Right atrium auricular region (tissue), 2 donors: ENCODE results near the gene INTS6. TPM values are rescaled to one million over a fixed set of nuclear protein-coding genes. Genes with fewer than 3 reads are reported as not detected.
"Not testable (repeated sequence)": the region's sequence is repeated elsewhere in the genome, so short reads cannot be mapped to it uniquely, and the experiment has no call there.

Source experiments
- DNase-seq: peaks from one replicate; pipeline ENCODE4 v3.0.0-alpha.2; 2019; ENCODE audit warnings: low spot score
- H3K27ac ChIP-seq, 2 donors: fragments of 200-600 bp; sonication (generic); 1 replicate in 1 of 2; 2 replicates in 1 of 2; pipeline ENCODE4 v1.5.1; 2016 to 2019
- H3K27me3 ChIP-seq, 2 donors: fragments of 200-600 bp; sonication (generic); one replicate each; pipeline versions ENCODE4 v1.5.1 to v1.6.0; 2017 to 2019
- H3K36me3 ChIP-seq: fragments of 200-600 bp; sonication (generic); one replicate; pipeline ENCODE4 v1.5.1; 2016
- H3K4me1 ChIP-seq, 2 donors: fragments of 200-600 bp; sonication (generic); one replicate each; pipeline versions ENCODE4 v1.5.1 to v1.6.0; 2017 to 2019
- H3K4me3 ChIP-seq, 2 donors: fragments of 200-600 bp; sonication (generic); 1 replicate in 1 of 2; 2 replicates in 1 of 2; pipeline ENCODE4 v1.5.1; 2017 to 2019; ENCODE audit warnings: mild to moderate bottlenecking in 1 of 2, moderate library complexity in 1 of 2
- H3K9me3 ChIP-seq, 2 donors: fragments of 200-600 bp; sonication (generic); one replicate each; pipeline ENCODE4 v1.5.1; 2019
- total RNA-seq, 2 donors: library from RNA; depleted of rRNA; stranded (reverse); fragments of >200 nt; gene quantifications; one replicate each; pipeline ENCODE4 v1.1.0, GENCODE V29; 2016
- TF ChIP-seq, protein P1 (sequence below), 2 donors: fragments of 200-600 bp; sonication (generic); IDR thresholded peaks; one replicate each; pipeline ENCODE4 v1.5.1; 2019; ENCODE audit warnings: antibody characterized with exemption in 2 of 2

The INTS6 gene
- total RNA-seq, 2 donors from 2014 or later: 18.7 to 27.6 TPM

- Histone ChIP-seq H3K9me3 (no peaks in the 10 kb centered on the region), H3K27ac (no peak overlapping the region), H3K27me3 (no peaks in the 10 kb centered on the region), H3K36me3 (no peaks in the 10 kb centered on the region), H3K4me1 (peaks cover 0 to 10% of the 10 kb centered on the region in 2 donors), H3K4me3 (no peak overlapping the region)
- no peak for DNase-seq
- TF ChIP-seq, protein P1, sequence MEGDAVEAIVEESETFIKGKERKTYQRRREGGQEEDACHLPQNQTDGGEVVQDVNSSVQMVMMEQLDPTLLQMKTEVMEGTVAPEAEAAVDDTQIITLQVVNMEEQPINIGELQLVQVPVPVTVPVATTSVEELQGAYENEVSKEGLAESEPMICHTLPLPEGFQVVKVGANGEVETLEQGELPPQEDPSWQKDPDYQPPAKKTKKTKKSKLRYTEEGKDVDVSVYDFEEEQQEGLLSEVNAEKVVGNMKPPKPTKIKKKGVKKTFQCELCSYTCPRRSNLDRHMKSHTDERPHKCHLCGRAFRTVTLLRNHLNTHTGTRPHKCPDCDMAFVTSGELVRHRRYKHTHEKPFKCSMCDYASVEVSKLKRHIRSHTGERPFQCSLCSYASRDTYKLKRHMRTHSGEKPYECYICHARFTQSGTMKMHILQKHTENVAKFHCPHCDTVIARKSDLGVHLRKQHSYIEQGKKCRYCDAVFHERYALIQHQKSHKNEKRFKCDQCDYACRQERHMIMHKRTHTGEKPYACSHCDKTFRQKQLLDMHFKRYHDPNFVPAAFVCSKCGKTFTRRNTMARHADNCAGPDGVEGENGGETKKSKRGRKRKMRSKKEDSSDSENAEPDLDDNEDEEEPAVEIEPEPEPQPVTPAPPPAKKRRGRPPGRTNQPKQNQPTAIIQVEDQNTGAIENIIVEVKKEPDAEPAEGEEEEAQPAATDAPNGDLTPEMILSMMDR (IDR thresholded peaks at IDR 0.05): no peak
These were observed 35.1 kb downstream of the INTS6 start for GRCh38 chr13:51417716-51418115.

GRCh38 chr13:51416107-51416506, 36.7 kb downstream of the INTS6 start:
- Histone ChIP-seq H3K4me1 (peaks cover 0 to 10% of the 10 kb centered on the region in 2 donors), H3K4me3 (no peak overlapping the region), H3K9me3 (no peaks in the 10 kb centered on the region), H3K27me3 (no peaks in the 10 kb centered on the region), H3K27ac (no peak overlapping the region), H3K36me3 (no peaks in the 10 kb centered on the region)
- DNase-seq: no peak
- TF ChIP-seq, protein P1 (IDR thresholded peaks at IDR 0.05): no peak

DNA sequence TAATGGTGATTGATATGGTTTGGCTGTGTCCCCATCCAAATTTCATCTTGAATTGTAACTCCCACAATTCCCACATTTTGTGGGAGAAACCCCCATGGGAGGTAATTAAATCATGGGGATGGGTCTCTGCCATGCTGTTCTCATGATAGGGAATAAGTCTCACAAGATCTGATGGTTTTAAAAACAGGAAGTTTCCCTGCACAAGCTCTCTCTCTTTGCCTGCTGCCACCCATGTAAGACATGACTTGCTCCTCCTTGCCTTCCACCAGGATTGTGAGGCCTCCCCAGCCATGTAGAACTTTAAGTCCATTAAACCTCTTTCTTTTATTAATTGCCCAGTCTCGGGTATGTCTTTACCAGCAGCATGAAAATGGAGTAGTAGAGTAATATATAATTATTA, 37.5 kb downstream of the INTS6 start:
- not testable (repeated sequence) for H3K27ac ChIP-seq, H3K27me3 ChIP-seq, H3K4me3 ChIP-seq, H3K36me3 ChIP-seq, DNase-seq, H3K9me3 ChIP-seq
- peaks cover 0 to 10% of the 10 kb centered on the region in 2 donors for H3K4me1 ChIP-seq

DNA sequence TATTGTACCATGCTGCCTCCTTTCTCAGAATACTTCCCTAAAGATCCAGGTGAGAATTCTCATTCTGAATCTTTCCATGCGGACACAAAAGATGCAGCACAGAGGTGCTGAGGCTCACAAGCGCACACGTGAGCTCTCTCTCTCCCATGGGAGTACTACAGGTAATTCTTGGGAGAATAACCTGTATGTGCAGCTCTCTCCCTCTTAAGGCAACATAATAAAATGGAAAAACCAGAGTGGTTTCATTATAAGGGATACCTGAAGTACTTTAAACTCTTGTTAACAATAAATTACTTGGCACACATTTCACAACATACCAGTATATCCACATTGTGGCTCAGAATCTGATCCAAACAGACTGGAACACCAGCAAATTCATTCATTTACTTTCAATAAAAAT, 40.4 kb downstream of the INTS6 start:
- Histone ChIP-seq H3K27me3 (no peaks in the 10 kb centered on the region), H3K36me3 (no peaks in the 10 kb centered on the region), H3K27ac (no peak overlapping the region)

GRCh38 chr13:51405176-51405575, 47.7 kb downstream of the INTS6 start:
- TF ChIP-seq, protein P1 (IDR thresholded peaks at IDR 0.05): no peak
- Histone ChIP-seq H3K27me3 (no peaks in the 10 kb centered on the region), H3K36me3 (no peaks in the 10 kb centered on the region), H3K4me3 (no peak overlapping the region), H3K27ac (no peak overlapping the region), H3K9me3 (no peaks in the 10 kb centered on the region), H3K4me1 (no peaks in the 10 kb centered on the region)
- DNase-seq: no peak

More for the DNA sequence above, 40.4 kb downstream of the INTS6 start:
- Histone ChIP-seq H3K4me3 (no peak overlapping the region), H3K4me1 (no peaks in the 10 kb centered on the region), H3K9me3 (no peaks in the 10 kb centered on the region)
- TF ChIP-seq, protein P1 (IDR thresholded peaks at IDR 0.05): no peak
- DNase-seq: no peak

DNA sequence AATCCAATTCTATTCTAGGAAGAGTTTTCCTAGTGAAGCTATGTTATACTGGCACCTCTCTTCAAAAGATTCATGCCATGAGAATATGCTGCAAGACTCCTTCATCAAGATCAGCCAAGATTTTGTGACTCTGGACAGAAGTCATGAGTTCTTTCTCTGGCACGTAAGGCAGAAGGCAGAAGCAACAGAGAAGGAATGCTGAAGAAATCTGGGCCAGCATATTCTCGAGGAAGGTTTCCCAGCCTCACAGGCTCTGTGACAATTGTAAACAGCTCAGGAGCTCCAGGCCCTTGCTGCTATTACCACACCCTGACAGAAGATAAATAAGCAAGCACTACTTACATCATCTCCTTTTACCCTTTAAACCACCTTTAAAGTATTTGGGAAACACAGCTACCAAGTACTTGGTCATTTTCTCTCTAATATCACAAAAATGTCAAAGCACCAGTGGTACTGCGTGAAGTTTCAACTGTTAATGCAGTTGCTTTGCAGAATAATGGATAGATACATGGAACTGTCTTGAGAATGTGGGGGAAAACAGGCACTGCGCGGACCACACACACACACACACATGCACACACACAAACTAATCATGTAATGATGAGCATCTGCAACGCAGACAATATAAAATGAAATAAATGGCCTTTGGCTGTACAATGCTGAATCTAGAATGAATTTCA, 55.4 kb downstream of the INTS6 start:
- peak overlapping the region; percentile 2 to 20 for H3K27ac ChIP-seq
- peak; percentile 62 for DNase-seq
- H3K4me1 ChIP-seq: peaks cover 0 to 12% of the 10 kb centered on the region in 2 donors
- no peaks in the 10 kb centered on the region for H3K36me3 ChIP-seq
- no peaks in the 10 kb centered on the region for H3K9me3 ChIP-seq
- no peak overlapping the region for H3K4me3 ChIP-seq
- no peaks in the 10 kb centered on the region for H3K27me3 ChIP-seq
- TF ChIP-seq, protein P1 (IDR thresholded peaks at IDR 0.05): no peak
